Measurements from ENCODE around the gene MRNIP.

The MRNIP gene

DNA sequence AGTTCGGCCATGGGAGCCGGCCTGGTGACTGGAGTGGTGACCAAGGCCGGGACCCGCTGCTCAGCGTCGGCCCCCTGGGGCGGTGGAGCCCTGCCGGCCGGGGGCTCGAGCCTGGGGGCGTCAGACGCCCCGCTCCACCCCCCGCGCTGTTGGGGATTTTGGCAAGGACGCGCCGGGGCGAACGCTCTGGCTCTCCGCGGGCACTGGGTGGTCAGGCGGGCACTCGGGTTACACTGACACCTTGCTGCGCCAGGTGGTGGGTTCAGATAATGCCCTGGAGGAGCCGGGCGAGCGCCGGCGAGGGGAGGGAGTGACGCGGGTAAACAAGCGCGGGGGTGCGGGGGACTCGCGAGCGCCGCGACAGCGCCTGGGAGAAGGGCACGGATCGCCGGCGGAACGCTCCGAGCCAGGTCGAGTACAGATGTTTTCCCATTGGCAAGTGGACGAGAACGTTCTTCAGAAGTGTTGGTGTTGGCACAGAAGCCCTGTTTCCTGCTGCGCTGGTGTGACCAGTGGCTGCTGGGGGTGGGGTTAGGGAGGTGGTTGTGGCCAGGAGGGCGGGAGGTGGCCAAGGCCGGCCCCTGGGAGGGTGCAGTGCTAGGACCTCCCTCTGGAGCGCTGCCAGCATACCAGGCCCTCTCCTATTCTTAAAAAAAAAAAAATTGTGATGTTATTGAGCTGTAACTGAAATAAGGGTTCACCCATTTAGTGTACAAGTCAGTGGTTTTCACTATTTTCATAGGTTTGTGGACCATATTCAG lies 37.1 kb downstream of the MRNIP start:
- DNase-seq (ENCODE audit: low read depth), result peak; percentile 75

DNA sequence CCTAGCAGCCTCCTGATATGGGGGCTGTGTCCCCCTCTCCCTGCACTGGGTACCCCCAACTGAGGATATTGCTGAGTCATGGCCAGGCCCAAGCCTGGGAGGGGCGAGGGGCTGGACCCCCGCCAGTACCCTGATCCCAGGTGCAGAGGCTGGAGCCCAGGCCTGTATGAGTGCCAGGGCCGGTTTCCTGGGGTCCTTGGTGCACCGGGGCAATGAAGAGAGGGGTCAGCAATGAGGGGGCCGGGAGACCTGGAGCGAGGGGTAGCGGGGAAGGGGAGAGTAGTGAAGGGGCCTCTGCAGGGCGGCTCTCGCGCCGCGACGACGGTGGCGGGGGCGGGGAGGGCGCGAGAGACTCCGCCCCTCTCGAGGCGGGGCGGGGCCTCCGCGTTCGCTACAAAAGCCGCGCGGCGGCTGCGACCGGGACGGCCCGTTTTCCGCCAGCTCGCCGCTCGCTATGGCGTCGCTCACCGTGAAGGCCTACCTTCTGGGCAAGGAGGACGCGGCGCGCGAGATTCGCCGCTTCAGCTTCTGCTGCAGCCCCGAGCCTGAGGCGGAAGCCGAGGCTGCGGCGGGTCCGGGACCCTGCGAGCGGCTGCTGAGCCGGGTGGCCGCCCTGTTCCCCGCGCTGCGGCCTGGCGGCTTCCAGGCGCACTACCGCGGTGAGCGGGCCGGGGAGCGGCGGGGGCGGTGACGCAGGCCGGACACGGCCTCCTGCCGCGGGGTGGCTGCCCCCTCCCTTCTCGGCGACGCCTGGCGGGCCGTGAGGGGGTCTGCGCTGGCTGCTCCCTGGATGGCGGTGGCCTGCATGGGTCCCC lies 37.9 kb downstream of the MRNIP start, which contains the start of gene SQSTM1:
Gene SQSTM1 (plus strand): TSS at position 423 of the 815 bp plus-strand sequence. CDS start 32 bp downstream, at position 455.
- DNase-seq (ENCODE audit: low read depth), result peak; percentile 82

DNA sequence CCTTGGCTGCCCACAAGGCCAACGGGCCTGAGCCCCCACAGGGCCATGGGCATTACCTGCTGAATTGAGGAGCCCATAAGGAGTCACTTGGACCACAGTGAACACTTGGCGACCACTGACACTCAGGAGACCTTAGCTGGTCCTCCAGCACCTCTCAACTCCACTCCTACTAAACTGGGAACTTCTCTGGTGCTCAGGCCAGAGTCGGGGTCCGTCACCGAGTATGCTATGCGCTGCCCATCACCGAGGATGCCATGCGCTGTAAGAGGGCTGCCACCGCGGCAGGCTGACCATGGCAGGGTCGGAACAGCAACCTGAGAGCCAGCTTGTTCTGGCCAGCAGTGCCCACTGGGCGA lies 38.5 kb downstream of the MRNIP start:
- DNase-seq (ENCODE audit: low read depth), result no peak

DNA sequence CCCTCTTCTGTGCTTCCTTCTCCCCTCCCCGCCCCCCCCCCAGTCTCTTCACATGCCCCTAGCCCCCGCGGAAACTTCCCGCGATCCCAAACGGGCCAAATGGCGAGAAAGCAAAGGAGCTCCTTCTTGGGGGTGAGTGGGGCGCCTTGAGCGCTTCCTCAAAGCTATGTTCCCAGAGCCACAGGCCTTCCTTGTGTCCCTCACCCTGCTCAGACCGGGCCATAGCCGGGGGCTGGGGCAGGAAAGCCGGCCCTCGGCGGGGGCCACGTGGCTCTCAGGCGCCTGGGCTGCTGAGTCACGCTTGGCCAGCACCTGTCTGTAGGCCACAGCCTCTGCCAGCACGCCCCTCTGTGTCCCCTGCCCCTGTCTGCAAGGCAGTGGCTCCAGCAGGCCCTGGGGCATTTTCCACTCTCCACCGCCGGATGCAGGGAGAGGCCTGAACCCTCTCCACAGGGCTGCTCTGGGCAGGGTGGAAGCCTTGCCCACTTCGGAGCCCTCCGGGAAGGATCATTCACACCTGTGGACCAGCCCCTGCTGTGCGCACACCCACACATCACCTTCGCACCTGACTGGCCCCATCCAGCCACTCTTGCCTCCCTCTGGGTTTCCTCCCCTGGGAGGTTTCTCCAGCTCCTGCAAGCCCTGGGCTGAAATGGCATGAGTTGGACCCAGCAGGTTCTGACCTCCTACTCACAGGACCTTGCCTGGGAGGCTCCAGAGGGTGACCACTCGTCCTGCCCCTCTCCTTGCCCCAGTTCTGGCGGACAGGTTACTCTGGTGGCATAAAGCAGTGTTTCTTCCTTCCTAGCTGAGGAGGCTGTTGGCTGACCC lies 39.1 kb downstream of the MRNIP start:
- DNase-seq (ENCODE audit: low read depth), result no peak

DNA sequence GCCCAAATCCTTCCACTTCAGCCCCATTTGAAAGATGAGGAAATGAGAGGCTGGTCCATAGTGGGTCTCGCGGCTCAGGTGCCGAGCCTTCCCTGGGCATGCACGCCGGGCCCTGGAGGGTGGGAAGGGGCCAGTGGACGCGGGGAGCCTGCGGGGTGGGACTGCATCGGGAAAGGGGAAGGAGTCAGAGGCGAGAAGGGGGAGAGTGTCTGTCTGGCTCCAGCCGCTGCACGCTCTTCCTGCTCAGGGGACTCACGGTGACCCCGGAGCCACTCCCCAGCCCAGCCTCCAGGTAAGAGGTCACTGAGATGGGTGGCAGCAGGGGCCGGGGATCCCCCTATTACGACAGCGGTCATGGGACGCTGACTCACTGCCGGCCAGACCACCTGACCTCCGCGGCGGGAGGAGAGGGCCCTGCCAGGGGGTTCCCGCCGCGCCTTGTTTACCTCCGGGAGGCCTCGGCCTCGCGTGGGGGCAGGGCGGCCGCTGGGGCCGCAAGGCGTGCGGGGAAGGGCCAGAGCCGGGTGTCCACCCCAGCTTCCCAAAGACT lies 39.8 kb downstream of the MRNIP start:
- peak; percentile 73 for DNase-seq (ENCODE audit: low read depth)

DNA sequence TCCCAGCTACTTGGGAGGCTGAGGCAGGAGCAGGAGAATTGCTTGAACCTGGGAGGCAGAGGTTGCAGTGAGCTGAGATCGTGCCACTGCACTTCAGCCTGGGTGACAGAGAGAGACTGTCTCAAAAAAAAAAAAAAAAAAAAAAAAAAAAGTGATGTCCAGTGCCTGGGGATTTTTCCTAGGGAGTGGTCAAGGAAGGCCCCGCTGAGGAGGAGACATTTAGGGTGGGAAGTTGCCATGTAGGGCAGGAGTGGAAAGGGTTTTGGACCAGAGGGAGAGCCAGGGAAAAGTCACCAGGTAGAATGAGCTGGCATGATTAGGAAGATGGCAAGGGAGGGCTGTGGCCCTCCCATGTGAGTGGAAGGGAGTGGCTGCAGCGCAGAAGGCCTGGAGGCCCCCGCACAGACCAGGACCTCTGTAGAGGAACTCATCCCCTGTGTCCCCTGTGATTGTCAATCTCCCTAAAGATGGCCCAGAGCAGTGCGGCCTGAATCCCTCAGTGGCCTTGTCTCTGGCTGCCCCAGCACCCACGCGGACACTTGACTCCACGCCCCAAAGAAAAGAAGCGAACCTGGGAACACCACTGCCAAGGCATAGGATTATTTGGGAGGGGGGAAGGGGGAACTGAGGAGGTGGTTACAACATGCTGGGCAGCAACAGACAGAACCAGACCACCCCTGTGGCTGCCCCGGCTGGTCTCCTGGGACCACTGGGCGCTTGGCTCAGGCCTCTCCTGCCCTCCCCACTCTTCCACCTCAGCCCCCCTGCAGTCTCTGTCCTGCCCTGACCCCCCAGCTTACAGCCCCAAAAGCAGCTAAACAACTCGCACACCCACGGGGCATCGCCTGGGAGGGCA lies 40.5 kb downstream of the MRNIP start:
- no peak for DNase-seq (ENCODE audit: low read depth)

DNA sequence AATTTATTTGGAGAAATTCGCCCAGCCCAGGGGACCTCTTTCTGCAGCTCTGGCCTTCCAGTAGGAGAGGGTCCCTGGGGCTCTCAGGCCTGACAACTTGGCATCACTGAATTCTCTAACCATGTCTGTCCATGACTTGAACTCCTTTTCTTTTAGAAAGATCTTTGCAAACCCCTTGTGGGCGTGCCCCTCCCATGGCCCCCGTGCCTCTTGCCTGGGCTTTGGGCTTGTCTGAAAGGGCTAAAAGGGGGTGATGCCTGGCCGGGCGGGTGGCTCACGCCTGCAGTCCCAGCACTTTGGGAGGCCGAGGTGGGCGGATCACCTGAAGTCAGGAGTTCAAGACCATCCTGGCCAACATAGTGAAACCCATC lies 41.2 kb downstream of the MRNIP start:
- DNase-seq (ENCODE audit: low read depth), result no peak

DNA sequence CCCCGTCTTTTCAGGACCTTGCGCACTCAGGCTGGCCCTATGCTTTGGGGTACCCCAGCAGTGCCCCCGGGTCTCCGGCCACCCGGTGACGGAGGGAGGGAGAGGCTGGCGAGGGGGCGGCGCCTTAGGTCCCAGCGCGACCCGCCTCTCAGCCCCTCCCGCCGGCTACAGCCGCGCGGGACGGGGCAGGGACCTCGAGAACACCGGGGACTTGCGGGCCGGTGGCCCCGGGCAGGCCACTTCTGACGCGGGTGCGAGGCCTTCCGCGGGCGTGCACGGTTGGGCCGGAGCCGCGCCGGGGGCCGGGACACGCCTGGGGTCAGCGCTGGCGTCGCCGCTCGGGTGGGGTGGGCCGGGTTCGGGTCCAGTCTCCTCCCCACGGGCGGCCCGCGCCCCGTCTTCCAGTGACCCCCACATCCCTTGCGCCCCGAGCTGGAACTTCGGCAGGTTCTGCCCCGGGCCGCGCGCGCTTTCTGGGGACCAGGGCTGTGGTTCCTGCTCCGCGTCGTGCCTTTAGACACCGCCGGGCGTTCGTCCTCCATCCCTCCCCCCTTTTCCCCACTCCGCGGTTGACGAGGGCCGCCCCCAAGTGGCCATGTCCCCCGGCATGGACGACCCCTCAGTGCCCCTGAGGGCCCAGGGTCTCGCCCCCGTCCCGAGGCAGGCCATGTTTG lies 41.7 kb downstream of the MRNIP start:
- DNase-seq (ENCODE audit: low read depth), result no peak

DNA sequence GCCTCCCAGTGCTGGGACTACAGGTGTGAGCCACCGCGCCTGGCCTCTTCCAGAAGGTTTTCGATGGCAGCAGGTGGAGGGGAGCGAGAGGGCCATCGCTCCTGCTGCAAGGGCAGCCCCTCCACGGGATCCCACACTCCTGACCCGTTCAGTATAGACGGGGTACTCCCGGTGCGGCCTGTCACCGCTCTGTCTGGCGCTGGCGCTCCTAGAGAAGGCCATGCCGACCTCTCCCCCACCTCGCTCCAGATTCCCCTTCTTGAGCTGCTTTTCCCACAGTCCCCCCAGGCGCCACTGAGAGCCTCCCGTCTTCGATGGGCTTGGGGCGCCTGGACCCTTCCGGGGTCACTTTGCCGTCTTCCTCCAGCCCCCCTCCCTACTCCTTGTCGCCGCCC lies 42.2 kb downstream of the MRNIP start:
- DNase-seq (ENCODE audit: low read depth), result no peak

DNA sequence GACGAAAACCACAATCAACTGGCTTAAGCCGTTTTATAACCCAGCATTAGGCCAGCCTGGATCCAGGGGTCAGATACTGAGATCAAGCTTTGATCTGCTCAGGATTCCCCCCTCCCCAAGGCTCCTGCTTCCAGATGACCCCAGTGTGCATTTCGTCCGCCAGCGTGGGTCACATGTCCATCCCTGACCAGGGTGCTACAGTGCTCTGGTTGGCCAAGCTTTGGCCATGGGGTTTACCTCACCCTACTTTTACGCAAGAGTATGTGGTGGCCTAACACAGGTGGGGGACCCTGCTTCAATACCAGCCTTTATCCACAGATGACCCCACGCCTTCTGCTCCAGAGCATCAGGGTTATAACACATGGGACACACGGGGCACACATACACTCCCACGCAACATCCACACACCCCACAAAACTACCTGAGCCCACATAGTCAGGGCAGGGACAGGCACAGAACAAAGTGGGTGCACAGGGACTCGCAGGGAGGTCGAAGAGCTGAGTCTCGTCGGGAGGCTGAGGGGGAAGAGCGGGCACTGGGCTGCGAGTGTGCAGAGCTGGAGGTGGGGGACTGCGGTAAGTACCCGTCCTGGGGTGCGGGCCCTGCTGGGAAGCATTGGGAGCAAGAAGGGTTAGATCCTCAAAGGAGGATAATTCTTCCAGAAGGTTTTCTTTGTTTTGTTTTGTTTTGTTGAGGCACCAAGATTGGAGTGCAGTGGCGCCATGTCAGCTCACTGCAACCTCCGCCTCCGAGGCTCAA lies 42.9 kb downstream of the MRNIP start:
- DNase-seq (ENCODE audit: low read depth), result no peak

DNA sequence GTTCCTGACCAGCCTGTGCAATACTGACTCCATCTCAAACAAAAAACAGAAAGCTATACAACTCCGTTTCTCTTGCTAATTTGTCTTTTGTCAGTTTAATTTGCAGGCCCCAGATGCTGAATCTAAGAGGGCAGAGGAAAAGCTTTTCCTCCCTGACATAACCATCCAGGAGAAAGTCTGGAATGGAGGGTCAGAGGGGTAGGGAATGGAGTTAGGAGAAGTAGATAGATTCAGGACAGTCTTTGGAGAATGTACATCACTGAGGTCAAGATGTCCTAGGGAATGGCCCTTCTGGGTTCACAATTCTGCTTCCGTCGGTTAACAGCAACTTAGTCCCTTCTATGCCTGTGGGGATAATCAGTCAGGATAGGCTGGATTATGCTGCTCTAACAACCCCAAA lies 44.5 kb downstream of the MRNIP start:
- DNase-seq (ENCODE audit: low read depth), result no peak

DNA sequence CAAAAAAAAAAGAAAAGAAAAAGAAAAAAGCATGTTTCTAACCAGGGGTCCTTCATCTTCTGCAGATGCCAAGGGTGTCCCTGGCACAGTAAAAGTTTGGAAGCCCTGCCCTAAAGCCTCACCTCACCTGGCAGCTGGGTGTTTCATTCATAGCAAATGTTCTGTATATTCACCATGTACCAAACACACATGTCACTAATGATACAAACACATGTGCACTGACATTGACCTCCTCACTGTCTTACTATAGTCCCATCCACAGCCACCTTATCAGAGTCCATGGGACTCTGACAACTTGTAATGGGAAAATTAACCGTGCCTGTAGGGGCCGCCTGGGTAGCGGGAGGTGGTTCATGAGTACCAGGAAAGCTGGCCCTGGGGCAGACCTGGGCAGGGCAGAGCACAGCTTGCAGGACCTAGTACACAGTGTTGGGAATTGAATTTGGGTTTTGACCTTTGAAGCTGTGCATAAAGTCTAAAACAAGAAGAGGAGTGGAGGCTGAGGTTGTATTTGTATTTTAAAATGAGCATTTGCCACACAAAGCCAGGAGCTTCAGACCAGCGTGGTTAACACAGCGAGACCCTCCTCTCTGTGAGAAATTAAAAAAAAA lies 45.5 kb downstream of the MRNIP start:
- DNase-seq (ENCODE audit: low read depth), result no peak

DNA sequence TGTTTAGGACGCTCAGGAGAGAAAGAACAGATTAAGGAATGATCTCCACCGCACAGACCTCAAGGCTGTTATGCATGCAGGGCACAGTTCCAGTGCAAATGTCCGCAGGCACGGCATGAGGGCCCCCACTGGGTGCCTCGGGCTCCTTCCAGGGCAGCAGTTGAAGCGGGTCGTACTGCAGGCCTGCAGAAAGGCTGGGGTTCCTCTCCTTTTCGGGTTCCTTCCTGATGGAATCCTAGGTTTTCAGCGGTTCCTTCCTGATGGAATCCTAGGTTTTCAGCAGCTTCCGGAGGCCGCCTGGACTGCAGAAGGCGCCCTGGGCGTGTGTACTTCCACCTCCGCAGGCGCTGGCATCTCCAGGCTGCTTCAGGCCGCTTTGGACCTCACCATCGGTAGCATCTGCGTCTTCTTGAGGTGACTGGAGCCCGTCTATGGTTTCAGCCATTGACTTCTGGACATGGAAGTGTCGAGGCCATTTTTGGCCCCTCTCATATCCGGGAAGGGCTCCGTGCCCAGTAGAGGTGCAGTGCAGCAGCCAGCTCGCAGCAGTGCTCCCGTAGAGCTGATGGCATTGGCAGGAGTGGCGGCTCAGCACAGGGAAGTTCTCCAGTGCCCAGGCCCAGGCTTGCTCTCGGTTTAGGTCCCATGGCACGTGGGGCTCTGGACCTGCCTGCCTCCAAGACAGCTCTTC lies 46.3 kb downstream of the MRNIP start:
- no peak for DNase-seq (ENCODE audit: low read depth)

DNA sequence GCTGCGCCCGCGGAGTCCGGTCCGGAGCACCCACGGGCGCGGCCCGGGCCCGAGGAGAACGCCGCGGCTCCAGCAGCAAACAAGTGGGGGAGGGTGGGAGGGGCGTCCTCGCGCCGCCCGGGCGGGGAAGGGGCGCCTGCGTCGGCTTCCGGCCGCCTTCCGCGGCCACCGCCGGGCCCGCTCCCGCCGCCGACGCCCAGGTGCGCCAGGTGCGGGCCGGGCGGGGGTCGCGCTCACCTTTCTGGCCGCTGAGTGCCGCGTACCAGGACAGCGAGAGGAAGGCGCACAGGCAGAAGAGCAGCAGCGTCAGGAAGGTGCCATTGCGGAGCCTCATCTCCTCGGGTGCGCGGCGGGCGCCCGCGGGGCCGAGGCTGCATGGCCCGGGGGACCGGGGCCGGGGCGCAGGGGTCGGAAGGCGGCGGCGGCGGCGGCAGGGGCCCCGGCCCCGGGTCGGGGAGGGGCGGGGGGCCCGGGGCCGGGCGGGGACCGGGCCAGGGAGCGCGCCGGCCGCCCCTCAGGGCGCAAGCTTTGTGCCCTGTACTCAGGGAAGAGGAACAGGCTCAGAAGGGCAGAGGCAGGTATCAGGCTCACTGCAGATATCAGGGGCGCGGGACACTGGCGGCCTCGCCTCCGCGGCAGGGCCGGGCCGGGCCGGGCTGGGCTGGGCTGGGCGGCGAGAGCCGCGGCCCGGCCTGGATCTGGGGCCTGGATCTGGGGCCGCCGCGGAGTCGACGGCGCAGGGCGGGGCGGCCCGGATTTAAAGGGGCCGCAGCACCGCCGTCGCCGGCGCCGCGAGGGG lies 52.2 kb downstream of the MRNIP start, which contains the start of gene MGAT4B:
Gene MGAT4B (minus strand): TSS at position 617 of the 799 bp plus-strand sequence. CDS start 283 bp downstream, at position 334.
- DNase-seq (ENCODE audit: low read depth), result peak; percentile 50

DNA sequence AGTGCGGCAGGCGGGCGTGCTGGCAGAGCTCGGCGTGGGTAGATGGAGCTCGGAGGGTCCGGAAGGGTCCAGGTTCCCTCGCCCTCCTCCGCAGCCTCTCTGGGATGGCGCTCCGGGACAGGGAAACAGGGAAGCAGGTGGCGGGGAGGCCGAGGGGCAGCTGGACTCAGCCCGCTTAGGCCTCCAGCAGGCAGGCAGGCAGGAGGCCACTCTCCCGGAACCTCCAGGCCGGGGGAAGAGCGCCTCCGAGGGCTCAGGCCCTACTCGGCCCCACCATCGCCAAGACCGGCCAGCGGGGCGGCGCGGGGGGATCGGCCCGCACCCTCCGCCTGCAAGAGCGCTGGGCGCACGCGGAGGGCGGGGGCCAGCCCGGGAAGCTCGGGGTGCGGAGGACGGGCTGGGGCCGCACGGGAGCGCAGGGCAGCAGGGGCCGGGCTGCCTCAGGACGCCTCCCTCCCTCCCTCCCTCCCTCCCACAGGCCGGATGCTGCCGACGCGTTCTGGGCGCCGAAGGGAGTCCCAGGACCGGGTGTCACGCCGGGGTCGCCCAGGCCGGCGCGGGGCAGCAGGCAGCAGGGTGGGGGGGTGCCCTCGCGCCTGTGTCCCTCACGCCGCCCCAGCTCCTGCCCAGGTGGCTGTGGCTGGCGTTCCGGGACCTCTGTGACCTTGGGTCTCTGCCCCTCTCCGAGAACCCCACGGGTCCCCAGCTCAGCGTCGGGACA lies 52.9 kb downstream of the MRNIP start:
- DNase-seq (ENCODE audit: low read depth), result no peak

DNA sequence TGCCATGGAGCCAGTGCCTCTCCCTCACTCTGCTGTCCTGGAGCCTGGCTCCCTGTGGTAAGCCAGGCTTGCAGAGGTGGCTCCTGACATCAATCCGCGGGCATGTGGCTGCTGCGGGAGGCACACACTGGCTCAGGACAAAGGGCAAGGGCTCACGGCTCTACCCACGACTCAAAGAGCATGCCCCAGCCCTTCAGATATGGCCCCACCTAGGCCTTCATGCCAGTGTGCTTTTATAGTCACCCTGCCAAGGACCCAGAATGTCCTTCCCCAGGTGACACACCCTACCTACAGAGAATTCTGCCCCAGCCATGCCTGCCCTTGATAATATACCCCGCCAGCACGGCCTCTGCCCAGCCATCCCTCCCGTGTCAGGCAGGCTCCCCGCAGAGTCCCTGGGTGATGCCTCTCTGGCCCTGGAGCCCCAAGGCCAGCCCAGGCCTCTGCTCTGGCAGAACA lies 53.5 kb downstream of the MRNIP start:
- DNase-seq (ENCODE audit: low read depth), result no peak

DNA sequence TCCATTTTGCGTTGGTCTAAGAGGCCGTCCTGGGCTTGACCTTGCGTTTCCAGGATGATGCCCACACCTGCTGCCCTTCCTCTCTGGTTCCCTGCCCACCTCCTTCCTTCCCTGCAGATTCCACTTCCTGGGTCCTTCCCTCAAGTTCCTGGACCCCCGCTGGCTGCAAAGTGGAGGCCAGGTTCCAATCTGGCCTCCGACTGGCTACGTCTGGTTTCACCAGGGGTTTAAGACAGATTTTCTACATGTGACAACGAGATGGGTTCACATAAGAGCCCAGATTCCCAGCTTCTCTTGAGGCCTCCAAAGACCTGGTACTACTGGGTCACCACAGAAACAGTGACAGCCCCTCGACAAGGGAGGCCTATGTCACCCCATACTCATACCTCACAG lies 54.1 kb downstream of the MRNIP start:
- no peak for DNase-seq (ENCODE audit: low read depth)
